Measurements from ENCODE around the gene ATXN2. TPM values are rescaled to one million over a fixed set of nuclear protein-coding genes. Genes with fewer than 3 reads are reported as not detected.
A peak's percentile ranks its signal among the peaks of the same experiment; 100 is the strongest.

Gene ATXN2
- total and polyA plus RNA-seq, 9 of the 15 experiments (the other 6 are each of a cell fraction or from before 2014, with no cell fraction given), result 16.8 to 67.8 (median 29.3) TPM

DNA sequence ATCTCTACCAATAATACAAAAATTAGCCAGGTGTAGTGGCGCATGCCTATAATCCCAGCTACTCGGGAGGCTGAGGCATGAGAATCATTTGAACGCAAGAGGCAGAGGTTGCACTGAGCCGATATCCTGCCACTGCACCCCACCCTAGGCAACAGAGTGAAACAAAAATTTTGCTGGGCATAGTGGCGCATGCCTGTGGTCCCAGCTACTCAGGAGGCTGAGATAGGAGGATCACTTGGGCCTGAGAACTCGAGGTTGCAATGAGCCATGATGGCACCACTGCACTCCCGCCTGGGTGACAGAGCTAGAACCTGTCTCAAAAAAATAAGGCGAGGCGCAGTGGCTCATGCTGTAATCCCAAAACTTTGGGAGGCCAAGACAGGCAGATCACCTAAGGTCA lies 9.5 kb downstream of the ATXN2 start:
- peaks cover 34% of the 10 kb centered on the region; the same call in 2 of the 3 replicates for H3K36me3 ChIP-seq (ENCODE audit: control insufficient read depth, insufficient read depth, low read length)
- ATAC-seq, result no peak
- H3K27ac ChIP-seq (ENCODE audit: extremely low read depth, low read depth, low read length), result no peak overlapping the region
- H3K79me2 ChIP-seq (ENCODE audit: control insufficient read depth, insufficient read depth, low read length), result peaks cover 100% of the 10 kb centered on the region
- BruUV-seq (replicated peaks), result no TSS peak
- TF ChIP-seq ZNF217 (CRISPR knock-in tag; IDR thresholded peaks at IDR 0.05), result no peak
- TF ChIP-seq ZNF134 (CRISPR knock-in tag; conservative IDR thresholded peaks at IDR 0.05), result no peak
- no peak for TF ChIP-seq ZNF699 (CRISPR knock-in tag; IDR thresholded peaks at IDR 0.05; ENCODE audit: insufficient replicate concordance)
- peaks cover 11% of the 10 kb centered on the region for H4K20me1 ChIP-seq (replicated peaks; ENCODE audit: control insufficient read depth, insufficient read depth, low read length)
- H3K4me2 ChIP-seq (ENCODE audit: insufficient read depth, low read length), result no peak overlapping the region
- no peak overlapping the region for H2AFZ ChIP-seq (ENCODE audit: low read depth, low read length)
- H3K9ac ChIP-seq (ENCODE audit: insufficient read depth in 1 of 2, low read depth in 2 of 2, low read length in 2 of 2), result 0 out of 4 replicates have a peak overlapping the region, but pooled peaks of 1 of the 2 experiments have one; percentile 17
- no peak for DNase-seq (ENCODE audit: extremely low read depth in 1 of 4, low spot score in 3 of 4)
- intact Hi-C loops (cut with micrococcal nuclease), result no loop called here
- FAIRE-seq, result no peak
- H3K9me1 ChIP-seq (ENCODE audit: control insufficient read depth, insufficient read depth, low read length), result peaks cover 4% of the 10 kb centered on the region
- in situ Hi-C loops (cut with MboI), result no loop called here
- ChIA-PET CTCF (ENCODE audit: low intra/inter-chr PET ratio) (no interaction called here), POLR2A (interaction anchor here (0.7 kb wide), 2 partner anchors 48 to 199 kb away, joined by 3 to 4 read pairs; no protein-coding TSS in a partner anchor)
- peaks cover 8 to 21% of the 10 kb centered on the region in 2 experiments; a peak in 4 of 5 replicates for H3K4me1 ChIP-seq (replicated peaks in 1 of 2; ENCODE audit: control insufficient read depth in 2 of 2, insufficient read depth in 2 of 2, low read length in 2 of 2)
- H3K27me3 ChIP-seq (ENCODE audit: control insufficient read depth in 2 of 2, insufficient read depth in 2 of 2, low read length in 2 of 2), result no peaks in the 10 kb centered on the region
- no peak overlapping the region for H3K4me3 ChIP-seq
- H3K9me3 ChIP-seq (replicated peaks; ENCODE audit: control insufficient read depth, insufficient read depth, low read depth, low read length), result no peaks in the 10 kb centered on the region
- 93% methylated on average over 9 of the region's 9 CpGs for WGBS (ENCODE audit: insufficient coverage, low coverage, missing lambda C conversion rate)

- Histone ChIP-seq H3K4me1 (replicated peaks in 1 of 2; ENCODE audit: control insufficient read depth in 2 of 2, insufficient read depth in 2 of 2, low read length in 2 of 2) (peaks cover 8 to 21% of the 10 kb centered on the region in 2 experiments; a peak in 3 of 5 replicates), H3K4me2 (ENCODE audit: insufficient read depth, low read length) (no peak overlapping the region), H3K79me2 (ENCODE audit: control insufficient read depth, insufficient read depth, low read length) (peaks cover 100% of the 10 kb centered on the region), H3K36me3 (ENCODE audit: control insufficient read depth, insufficient read depth, low read length) (peaks cover 30% of the 10 kb centered on the region; the same call in 2 of the 3 replicates), H2AFZ (ENCODE audit: low read depth, low read length) (no peak overlapping the region), H3K9me1 (ENCODE audit: control insufficient read depth, insufficient read depth, low read length) (peaks cover 4% of the 10 kb centered on the region), H3K27ac (ENCODE audit: extremely low read depth, low read depth, low read length) (peak overlapping the region; percentile 37; the same call in 1 of the 3 replicates), H3K9ac (ENCODE audit: insufficient read depth in 1 of 2, low read depth in 2 of 2, low read length in 2 of 2) (no peak overlapping the region), H3K27me3 (ENCODE audit: control insufficient read depth in 2 of 2, insufficient read depth in 2 of 2, low read length in 2 of 2) (no peaks in the 10 kb centered on the region), H4K20me1 (replicated peaks; ENCODE audit: control insufficient read depth, insufficient read depth, low read length) (no peaks in the 10 kb centered on the region), H3K4me3 (no peak overlapping the region), H3K9me3 (replicated peaks; ENCODE audit: control insufficient read depth, insufficient read depth, low read depth, low read length) (no peaks in the 10 kb centered on the region)
- no peak for ATAC-seq
- no peak for FAIRE-seq
- intact Hi-C loops (cut with micrococcal nuclease) (no loop called here), in situ Hi-C loops (cut with MboI) (no loop called here)
- BruUV-seq (replicated peaks), result no TSS peak
- POLR2A ChIA-PET, result no interaction called here
- DNase-seq (ENCODE audit: extremely low read depth in 1 of 4, low spot score in 3 of 4), result no peak
- CTCF ChIA-PET (ENCODE audit: low intra/inter-chr PET ratio), result no interaction called here
- WGBS (ENCODE audit: insufficient coverage, low coverage, missing lambda C conversion rate), result 89% methylated on average over 3 of the region's 3 CpGs
- TF ChIP-seq ZNF324 (CRISPR knock-in tag; IDR thresholded peaks at IDR 0.05) (no peak), ETS2 (tag; IDR thresholded peaks at IDR 0.05; ENCODE audit: borderline replicate concordance, poor library complexity, severe bottlenecking) (no peak), TAF1 (IDR thresholded peaks at IDR 0.05; ENCODE audit: control insufficient read depth, extremely low read depth, insufficient read depth, low read length, severe bottlenecking) (no peak), THRB (CRISPR knock-in tag; conservative IDR thresholded peaks at IDR 0.05) (no peak), CHD2 (IDR thresholded peaks at IDR 0.05; ENCODE audit: low read depth, low read length) (no peak), NR1H2 (CRISPR knock-in tag; IDR thresholded peaks at IDR 0.05) (no peak), MECOM (CRISPR knock-in tag; IDR thresholded peaks at IDR 0.05) (no peak), TOE1 (IDR thresholded peaks at IDR 0.05; ENCODE audit: borderline replicate concordance) (no peak), TOE1 (CRISPR knock-in tag; IDR thresholded peaks at IDR 0.05; ENCODE audit: borderline replicate concordance, low read depth) (no peak), EGR1 (conservative IDR thresholded peaks at IDR 0.05) (no peak), MTF1 (CRISPR knock-in tag; IDR thresholded peaks at IDR 0.05; ENCODE audit: borderline replicate concordance) (no peak), BRF2 (IDR thresholded peaks at IDR 0.05; ENCODE audit: borderline replicate concordance, insufficient read depth, insufficient read length) (no peak)
These were observed 11.1 kb downstream of the ATXN2 start for GRCh38 chr12:111588010-111588409.

Data from K562 (cell line).